22Rv1 (cell line): ENCODE measurements around the gene CUL2.

Experiments
- ZFX ChIP-seq: fragments of 450-650 bp; IDR thresholded peaks from 2 replicates; pipeline ENCODE4 v1.6.1; 2017; ENCODE audit warnings: antibody characterized with exemption, borderline replicate concordance
- TF ChIP-seq, protein P1 (sequence below): fragments of 450-650 bp; IDR thresholded peaks from 2 replicates; pipeline ENCODE4 v1.5.1; 2017; ENCODE audit warnings: mild to moderate bottlenecking

DNA sequence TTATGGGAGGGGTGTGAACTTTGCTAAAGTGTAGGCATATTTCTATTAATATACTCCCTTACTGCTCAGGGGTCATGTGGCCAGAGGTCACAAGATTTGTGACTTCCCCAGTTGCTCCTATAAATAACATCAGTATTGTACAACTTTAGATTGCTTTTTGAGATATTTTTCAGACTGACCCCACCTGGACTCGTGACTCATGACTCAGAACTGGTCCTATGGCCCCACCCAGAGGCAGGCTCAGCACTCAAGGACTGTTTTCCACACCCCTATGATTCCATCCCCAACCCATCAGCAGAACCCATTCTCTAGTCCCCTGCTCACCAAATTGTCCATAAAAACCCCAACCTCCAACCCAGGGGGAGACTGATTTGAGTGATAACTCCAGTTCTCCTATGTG, 2.7 kb upstream of the CUL2 start:
- TF ChIP-seq, protein P1, sequence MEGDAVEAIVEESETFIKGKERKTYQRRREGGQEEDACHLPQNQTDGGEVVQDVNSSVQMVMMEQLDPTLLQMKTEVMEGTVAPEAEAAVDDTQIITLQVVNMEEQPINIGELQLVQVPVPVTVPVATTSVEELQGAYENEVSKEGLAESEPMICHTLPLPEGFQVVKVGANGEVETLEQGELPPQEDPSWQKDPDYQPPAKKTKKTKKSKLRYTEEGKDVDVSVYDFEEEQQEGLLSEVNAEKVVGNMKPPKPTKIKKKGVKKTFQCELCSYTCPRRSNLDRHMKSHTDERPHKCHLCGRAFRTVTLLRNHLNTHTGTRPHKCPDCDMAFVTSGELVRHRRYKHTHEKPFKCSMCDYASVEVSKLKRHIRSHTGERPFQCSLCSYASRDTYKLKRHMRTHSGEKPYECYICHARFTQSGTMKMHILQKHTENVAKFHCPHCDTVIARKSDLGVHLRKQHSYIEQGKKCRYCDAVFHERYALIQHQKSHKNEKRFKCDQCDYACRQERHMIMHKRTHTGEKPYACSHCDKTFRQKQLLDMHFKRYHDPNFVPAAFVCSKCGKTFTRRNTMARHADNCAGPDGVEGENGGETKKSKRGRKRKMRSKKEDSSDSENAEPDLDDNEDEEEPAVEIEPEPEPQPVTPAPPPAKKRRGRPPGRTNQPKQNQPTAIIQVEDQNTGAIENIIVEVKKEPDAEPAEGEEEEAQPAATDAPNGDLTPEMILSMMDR, result no peak
- no peak for TF ChIP-seq ZFX
